ENCODE results near the gene VDR. TPM values are rescaled to one million over a fixed set of nuclear protein-coding genes. Genes with fewer than 3 reads are reported as not detected.

VDR gene
- total RNA-seq, 1 experiment from 2014 or later, result 22.3 TPM

DNA sequence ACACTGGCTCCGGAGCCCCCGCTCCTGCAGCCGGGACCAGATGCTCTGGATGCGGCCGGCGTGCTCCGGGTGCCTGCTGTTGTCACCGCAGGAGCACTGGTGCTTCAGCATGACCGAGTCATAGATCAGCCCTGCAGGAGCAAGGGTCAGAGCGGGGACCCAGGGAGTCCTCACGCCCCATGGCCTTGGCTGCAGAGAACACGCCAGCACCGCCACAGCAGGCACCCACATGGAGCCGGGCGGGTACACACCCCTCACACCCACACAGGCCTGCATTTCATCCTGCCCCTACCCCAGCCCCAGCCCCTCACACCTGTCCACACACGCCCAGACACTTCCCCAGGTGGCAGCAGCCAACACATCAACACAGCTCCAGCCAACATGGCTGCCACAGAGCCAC lies 112.9 kb downstream of the VDR start:
- Mint-ChIP-seq H3K4me3 (ENCODE audit: unreplicated experiment) (no peak overlapping the region), H3K36me3 (ENCODE audit: insufficient read depth, unreplicated experiment) (peaks cover 64% of the 10 kb centered on the region), H3K27me3 (ENCODE audit: insufficient read depth, unreplicated experiment) (no peaks in the 10 kb centered on the region), H3K27ac (ENCODE audit: low read depth, unreplicated experiment) (no peak overlapping the region), H3K9me3 (ENCODE audit: unreplicated experiment) (no peaks in the 10 kb centered on the region), H3K4me1 (ENCODE audit: insufficient read depth, unreplicated experiment) (no peaks in the 10 kb centered on the region)
- DNase-seq (ENCODE audit: unreplicated experiment), result no peak
- ChIA-PET POLR2A (no interaction called here), CTCF (interaction anchor here (2.6 to 38.2 kb wide), 3 partner anchors 13 to 49 kb away, joined by 15 to 622 read pairs (median 73); no protein-coding TSS in a partner anchor)
- BruUV-seq (replicated peaks), result no TSS peak
- intact Hi-C loops (cut with micrococcal nuclease), result no loop called here
- TF ChIP-seq CTCF (IDR thresholded peaks at IDR 0.05; ENCODE audit: unreplicated experiment), result no peak

Other genes with a start within 250 kb of the VDR start
- gene RPAP3, start 199.0 kb downstream of the VDR start, total RNA-seq (2022), result 16.2 and 22.5 TPM in 2 replicates
- not detected in 2 replicates for gene ENDOU, start 179.5 kb downstream of the VDR start, total RNA-seq (2022)
- 1.4 and 3.4 TPM in 2 replicates for gene RAPGEF3, start 146.1 kb downstream of the VDR start, total RNA-seq (2022)
- gene SLC48A1, start 131.8 kb downstream of the VDR start, total RNA-seq (2022), result 19.4 and 20.2 TPM in 2 replicates
- gene HDAC7, start 85.1 kb downstream of the VDR start, total RNA-seq (2022), result 65.0 and 80.1 TPM in 2 replicates
- 39.0 and 50.0 TPM in 2 replicates for gene TMEM106C, start 58.6 kb upstream of the VDR start, total RNA-seq (2022)
- gene COL2A1, start 99.5 kb upstream of the VDR start, total RNA-seq (2022), result 0.12 TPM in 1 of 2 replicates, not detected in the other
- 21.7 and 24.5 TPM in 2 replicates for gene SENP1, start 201.1 kb upstream of the VDR start, total RNA-seq (2022)
- gene PFKM, start 214.4 kb upstream of the VDR start, total RNA-seq (2022), result 65.9 and 69.3 TPM in 2 replicates